GM21381 (cell line): ENCODE data around the gene INSIG1.
A peak's percentile ranks its signal among the peaks of the same experiment; 100 is the strongest.

ENCODE experiments used
- ATAC-seq: cut with Tn5 transposase; IDR thresholded peaks from one replicate; pipeline ENCODE4 v1.9.1; 2021; ENCODE audit warnings: mild to moderate bottlenecking, moderate library complexity; ENCODE audit not compliant: unreplicated experiment

The INSIG1 gene

GRCh38 chr7:155284496-155285274, 13.0 kb upstream of the INSIG1 start:
- no peak for ATAC-seq

DNA sequence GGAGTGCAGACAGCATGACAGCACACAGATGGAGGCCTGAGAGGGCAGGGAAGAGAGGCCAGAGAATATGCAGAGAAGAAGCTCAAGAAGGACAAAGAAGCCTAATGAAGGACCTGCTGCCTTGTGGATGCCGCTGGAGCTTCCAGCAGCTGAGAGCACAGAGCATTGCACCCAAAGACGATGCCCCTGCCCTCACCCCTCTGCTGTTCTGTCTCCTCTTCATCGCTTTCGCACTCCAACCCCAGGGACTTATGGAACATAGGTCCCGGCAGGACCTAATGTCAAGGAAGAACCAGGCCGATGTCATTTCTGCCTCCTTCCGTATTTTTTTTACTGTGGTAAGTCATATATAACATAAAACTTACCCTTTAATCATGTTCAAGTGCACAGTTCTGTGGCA, 12.3 kb upstream of the INSIG1 start:
- no peak for ATAC-seq

DNA sequence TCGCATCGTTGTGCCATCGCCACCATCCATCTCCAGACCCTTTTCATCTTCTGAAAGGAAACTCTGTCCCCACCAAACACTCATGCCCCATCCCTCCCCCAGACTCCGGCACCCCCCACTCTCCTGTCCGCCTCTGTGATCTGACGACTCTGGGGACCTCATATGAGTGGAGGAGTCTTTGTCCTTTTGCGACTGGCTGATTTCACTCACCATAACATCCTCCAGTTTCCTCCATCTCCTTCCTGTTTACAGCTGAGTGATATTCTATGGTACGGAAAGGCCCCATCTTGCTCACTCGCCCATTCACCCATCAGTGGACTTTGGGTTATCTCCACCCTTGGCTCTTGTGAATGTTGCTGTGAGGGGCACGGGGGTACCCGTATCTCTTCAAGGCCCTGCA, 11.8 kb upstream of the INSIG1 start:
- ATAC-seq = no peak

GRCh38 chr7:155286686-155287085, 11.0 kb upstream of the INSIG1 start:
- ATAC-seq = no peak

DNA sequence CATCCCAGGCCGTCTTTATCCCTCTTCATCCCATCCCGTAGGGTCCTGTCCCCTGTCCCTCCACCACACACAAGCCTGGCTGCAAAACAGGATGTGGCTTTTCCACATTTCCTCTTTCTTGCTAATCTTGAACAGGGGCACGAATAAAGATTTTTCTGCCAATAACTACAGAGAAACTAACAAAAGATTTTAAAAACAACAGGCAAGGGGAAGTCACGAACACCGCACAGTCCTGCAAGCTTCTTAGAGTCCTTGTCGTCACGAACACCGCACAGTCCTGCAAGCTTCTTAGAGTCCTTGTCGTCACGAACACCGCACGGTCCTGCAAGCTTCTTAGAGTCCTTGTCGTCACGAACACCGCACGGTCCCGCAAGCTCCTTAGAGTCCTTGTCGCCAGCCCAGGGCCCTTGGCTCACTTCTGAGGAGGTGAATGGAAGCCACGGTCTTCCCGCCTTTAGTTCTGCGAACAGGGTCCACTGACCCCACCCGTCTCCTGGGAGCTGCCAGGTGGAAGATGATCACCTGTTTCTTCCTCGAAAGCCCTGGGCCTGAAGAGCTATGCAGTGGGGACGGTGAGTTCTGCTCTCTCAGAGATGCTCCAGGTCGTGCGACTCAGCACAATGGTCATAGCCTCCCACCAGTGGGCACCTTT, 10.3 kb upstream of the INSIG1 start:
- no peak for ATAC-seq

- no peak for ATAC-seq
These were observed 9.6 kb upstream of the INSIG1 start for GRCh38 chr7:155288055-155288454.

DNA sequence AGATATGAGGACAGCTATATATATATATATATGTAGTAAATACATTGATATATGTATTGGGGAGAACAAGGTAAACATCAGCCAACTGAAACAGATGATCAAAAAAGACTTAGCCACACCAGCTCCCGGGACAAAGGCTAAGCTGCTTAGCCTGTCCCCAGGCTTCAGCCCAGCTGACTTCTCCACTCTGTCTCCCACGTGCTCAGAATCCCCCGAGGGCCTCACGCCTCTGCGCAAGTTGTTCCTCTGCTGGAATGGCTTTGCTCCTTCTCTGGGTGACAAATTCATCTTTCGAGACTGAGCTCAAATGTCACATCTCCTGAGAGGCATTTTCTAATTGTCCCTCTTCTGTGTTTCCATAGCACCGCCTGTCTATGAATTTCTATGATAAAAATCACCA, 8.6 kb upstream of the INSIG1 start:
- ATAC-seq = no peak

GRCh38 chr7:155289949-155290501, 7.7 kb upstream of the INSIG1 start:
- ATAC-seq = no peak

- ATAC-seq = no peak
These were observed 6.6 kb upstream of the INSIG1 start for GRCh38 chr7:155291045-155291530.

DNA sequence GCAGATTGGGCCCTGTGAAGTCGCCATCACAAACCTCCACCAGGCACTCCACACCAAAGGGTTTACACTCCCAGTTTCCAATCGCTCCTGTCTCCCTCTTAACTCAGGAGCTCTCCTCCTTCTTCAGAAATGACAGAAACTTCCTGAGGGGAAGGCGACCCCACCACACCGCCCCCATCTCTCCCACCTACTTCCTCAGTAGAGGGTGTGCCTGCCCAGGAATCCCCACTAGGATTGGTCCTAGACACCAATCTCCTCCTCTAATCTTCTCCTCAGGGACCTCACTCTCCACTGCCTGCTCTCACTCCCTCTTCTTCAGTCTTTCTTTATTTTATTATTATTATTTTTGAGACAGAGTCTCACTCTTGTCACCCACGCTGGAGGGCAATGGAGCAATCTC, 5.9 kb upstream of the INSIG1 start:
- ATAC-seq = no peak

GRCh38 chr7:155292680-155293226, 4.9 kb upstream of the INSIG1 start:
- no peak for ATAC-seq

GRCh38 chr7:155293721-155294510, 3.8 kb upstream of the INSIG1 start:
- ATAC-seq = no peak

GRCh38 chr7:155294511-155294778, 3.2 kb upstream of the INSIG1 start:
- ATAC-seq = no peak

- no peak for ATAC-seq
These were observed 2.2 kb upstream of the INSIG1 start for GRCh38 chr7:155295511-155295910.

GRCh38 chr7:155296006-155296787, 1.5 kb upstream of the INSIG1 start:
- no peak for ATAC-seq

GRCh38 chr7:155296788-155297516, 726 bp upstream of the INSIG1 start:
- ATAC-seq = peak; percentile 26

- ATAC-seq = peak; percentile 2
These were observed 683 bp downstream of the INSIG1 start for GRCh38 chr7:155298288-155298833.

DNA sequence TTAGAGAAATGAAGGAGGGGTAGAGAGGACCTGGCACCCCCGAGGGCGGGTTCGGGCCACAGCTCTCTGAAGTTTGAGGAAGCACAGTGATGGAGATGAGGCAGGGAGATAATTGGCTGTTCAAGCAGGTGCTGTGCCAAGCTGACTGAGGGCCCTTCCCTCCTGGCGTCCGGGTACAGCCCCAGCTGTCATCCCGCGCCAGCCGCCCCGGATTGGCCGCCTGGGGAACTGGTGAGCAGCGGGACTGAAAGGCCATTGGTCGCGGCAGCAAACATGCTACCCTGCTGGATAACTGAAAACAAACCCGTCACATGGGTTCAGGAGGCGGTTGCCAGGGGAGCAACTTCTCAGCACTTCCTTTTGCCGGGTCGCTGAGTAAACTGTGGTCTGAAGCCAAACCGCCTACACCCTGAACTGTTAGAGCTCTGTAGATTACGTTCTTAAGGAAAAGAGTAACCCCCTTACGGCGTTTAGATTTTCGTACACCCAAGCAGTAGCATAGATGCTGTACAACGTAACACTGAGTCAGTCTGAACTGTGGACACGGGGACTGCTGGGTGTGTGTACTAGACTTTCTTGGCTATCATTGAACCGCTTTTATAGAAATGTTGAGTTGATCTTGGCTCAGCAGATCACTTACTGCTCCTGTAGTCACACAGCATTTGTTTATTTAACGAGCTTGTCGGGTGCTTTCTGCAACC, 1.3 kb downstream of the INSIG1 start:
- ATAC-seq = peak; percentile 68
